ENCODE data around the gene CDK6. TPM values are rescaled to one million over a fixed set of nuclear protein-coding genes. Genes with fewer than 3 reads are reported as not detected.

Gene CDK6
- total RNA-seq, 4 donors from 2014 or later, result 22.2 to 45.4 (median 36.4) TPM

DNA sequence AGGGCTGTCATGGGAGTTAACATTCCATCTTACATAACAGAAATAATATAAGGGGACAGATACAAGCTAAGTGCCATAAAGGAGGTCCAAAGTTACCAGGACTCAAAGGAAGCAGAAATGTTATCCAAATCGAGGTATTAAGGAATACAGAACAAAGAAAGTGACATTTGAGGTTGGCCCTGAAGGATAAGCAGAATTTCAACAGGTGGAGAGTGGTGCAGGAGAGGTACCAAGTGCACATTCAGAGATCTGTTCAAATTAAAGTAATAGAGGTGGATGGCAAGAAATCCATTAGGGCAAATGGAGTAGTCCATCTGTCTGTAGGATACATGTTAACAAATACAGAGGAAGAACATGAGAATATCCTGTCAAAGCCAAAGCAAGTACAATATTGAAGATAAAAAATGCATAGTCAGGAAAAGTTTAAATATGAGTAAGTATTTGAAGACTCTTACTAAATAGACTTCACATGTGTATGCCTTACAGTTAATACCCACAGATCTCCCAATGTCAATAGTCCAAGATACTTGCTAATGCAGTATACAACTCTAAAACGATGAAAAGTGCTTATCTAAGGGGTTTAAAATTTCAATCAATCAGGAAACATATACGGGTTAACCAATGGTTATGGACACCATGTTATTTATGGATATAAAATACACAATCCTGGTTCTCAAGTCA lies 10.0 kb downstream of the CDK6 start:
- peak overlapping the region in 1 of 4 donors; percentile 5 for H3K27ac ChIP-seq (replicated peaks in 1 of 4)
- intact Hi-C loops (cut with DNase I), result no loop called here
- H3K27me3 ChIP-seq, result no peaks in the 10 kb centered on the region
- H3K4me1 ChIP-seq, result peaks cover 64 to 77% (median 74%) of the 10 kb centered on the region in 4 donors
- H3K4me3 ChIP-seq, result no peak overlapping the region
- TF ChIP-seq, protein P1, sequence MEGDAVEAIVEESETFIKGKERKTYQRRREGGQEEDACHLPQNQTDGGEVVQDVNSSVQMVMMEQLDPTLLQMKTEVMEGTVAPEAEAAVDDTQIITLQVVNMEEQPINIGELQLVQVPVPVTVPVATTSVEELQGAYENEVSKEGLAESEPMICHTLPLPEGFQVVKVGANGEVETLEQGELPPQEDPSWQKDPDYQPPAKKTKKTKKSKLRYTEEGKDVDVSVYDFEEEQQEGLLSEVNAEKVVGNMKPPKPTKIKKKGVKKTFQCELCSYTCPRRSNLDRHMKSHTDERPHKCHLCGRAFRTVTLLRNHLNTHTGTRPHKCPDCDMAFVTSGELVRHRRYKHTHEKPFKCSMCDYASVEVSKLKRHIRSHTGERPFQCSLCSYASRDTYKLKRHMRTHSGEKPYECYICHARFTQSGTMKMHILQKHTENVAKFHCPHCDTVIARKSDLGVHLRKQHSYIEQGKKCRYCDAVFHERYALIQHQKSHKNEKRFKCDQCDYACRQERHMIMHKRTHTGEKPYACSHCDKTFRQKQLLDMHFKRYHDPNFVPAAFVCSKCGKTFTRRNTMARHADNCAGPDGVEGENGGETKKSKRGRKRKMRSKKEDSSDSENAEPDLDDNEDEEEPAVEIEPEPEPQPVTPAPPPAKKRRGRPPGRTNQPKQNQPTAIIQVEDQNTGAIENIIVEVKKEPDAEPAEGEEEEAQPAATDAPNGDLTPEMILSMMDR (IDR thresholded peaks at IDR 0.05), result no peak
- TF ChIP-seq POLR2A (IDR thresholded peaks at IDR 0.05; ENCODE audit: low read depth), result no peak
- no peak for TF ChIP-seq POLR2AphosphoS5 (IDR thresholded peaks at IDR 0.05)
- no peak for TF ChIP-seq EP300 (IDR thresholded peaks at IDR 0.05)
- 58% methylated on average over 3 of the region's 3 CpGs for WGBS
- DNase-seq (ENCODE audit: extremely low spot score), result no peak
- no peaks in the 10 kb centered on the region for H3K9me3 ChIP-seq
- no peaks in the 10 kb centered on the region for H3K36me3 ChIP-seq

DNA sequence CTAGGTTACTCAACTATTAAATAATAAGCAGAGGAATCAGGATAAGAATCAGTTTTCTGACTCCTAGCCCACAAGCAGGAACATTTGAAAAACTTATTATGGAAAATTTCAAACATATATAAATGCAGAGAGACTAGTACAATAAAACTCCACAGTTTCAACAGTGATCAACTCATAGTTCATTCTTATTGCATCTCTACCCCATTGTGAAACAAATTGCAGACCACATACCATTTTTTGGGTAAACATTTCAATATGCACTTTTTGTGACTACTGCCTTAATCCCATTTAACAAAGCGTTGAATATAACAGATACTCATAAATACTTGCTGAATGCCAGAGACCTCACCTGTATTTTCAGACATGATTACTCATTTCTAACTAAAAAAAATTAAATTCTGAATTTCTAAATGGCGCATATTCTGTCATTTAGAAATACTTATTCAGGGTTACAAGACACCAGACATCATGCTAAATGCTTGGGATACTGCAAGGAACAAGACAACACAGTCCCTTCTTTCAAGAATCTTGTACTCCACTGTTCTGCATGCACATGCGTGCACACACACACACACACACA lies 11.4 kb downstream of the CDK6 start:
- intact Hi-C loops (cut with DNase I), result no loop called here
- TF ChIP-seq POLR2AphosphoS5 (IDR thresholded peaks at IDR 0.05) (no peak), POLR2A (IDR thresholded peaks at IDR 0.05; ENCODE audit: low read depth) (no peak), EP300 (IDR thresholded peaks at IDR 0.05) (no peak)
- TF ChIP-seq, protein P1 (IDR thresholded peaks at IDR 0.05), result no peak
- Histone ChIP-seq H3K36me3 (no peaks in the 10 kb centered on the region), H3K27me3 (no peaks in the 10 kb centered on the region), H3K4me1 (peaks cover 50 to 70% (median 65%) of the 10 kb centered on the region in 4 donors), H3K9me3 (no peaks in the 10 kb centered on the region), H3K27ac (replicated peaks in 1 of 4) (peak overlapping the region in 3 of 4 donors; percentile 3 to 24 (median 11)), H3K4me3 (no peak overlapping the region)
- WGBS, result 94% methylated on average over 3 of the region's 3 CpGs
- no peak for DNase-seq (ENCODE audit: extremely low spot score)

DNA sequence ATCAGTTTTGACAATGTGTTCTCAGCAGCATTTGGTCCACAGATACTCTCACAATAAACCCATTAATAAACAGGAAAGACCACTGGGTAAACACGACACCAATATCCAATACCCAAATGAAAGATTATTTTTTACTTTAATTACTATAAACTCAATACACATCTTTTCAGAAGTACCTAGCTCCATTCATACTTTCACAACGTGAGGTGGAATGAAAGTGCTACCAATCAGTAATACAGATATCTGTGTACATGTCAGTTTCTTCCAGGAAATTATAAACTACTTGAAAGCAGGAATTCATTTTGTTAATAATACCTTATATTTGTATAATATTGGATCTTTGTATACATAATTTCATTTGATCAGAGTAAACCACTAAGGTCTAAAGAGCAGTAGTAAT lies 11.9 kb downstream of the CDK6 start:
- 40% methylated on average over 2 of the region's 2 CpGs for WGBS
- Histone ChIP-seq H3K4me3 (no peak overlapping the region), H3K9me3 (no peaks in the 10 kb centered on the region), H3K27ac (replicated peaks in 1 of 4) (peak overlapping the region in 3 of 4 donors; percentile 3 to 24 (median 11)), H3K27me3 (no peaks in the 10 kb centered on the region), H3K36me3 (no peaks in the 10 kb centered on the region), H3K4me1 (peaks cover 44 to 67% (median 60%) of the 10 kb centered on the region in 4 donors)
- intact Hi-C loops (cut with DNase I), result no loop called here
- DNase-seq (ENCODE audit: extremely low spot score), result no peak
- TF ChIP-seq POLR2A (IDR thresholded peaks at IDR 0.05; ENCODE audit: low read depth) (no peak), POLR2AphosphoS5 (IDR thresholded peaks at IDR 0.05) (no peak), EP300 (IDR thresholded peaks at IDR 0.05) (no peak)
- TF ChIP-seq, protein P1 (IDR thresholded peaks at IDR 0.05), result no peak

DNA sequence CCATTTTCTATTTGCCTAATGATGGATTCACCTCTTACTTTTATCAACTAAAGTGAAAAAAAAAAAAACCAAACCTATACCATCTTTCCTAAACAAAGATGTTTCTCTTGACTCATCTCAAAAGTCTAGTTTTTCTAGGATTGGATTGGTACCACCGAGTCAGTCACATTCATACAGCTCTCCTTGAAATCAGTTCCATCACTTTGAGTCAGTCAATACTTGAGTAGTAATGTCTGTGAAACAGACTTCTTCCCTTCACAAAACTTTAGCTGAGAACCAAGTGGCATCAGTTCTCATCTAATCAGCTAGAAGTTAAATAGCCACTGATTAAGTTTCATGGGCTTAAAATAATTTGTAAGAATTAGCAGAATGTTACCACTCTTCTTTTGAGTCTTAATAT lies 13.3 kb downstream of the CDK6 start:
- WGBS, result 90% methylated on average over 1 of the region's 1 CpG
- Histone ChIP-seq H3K9me3 (no peaks in the 10 kb centered on the region), H3K36me3 (no peaks in the 10 kb centered on the region), H3K27me3 (no peaks in the 10 kb centered on the region), H3K27ac (replicated peaks in 1 of 4) (no peak overlapping the region), H3K4me3 (no peak overlapping the region), H3K4me1 (peaks cover 34 to 52% (median 47%) of the 10 kb centered on the region in 4 donors)
- intact Hi-C loops (cut with DNase I), result no loop called here
- TF ChIP-seq, protein P1 (IDR thresholded peaks at IDR 0.05), result no peak
- TF ChIP-seq EP300 (IDR thresholded peaks at IDR 0.05) (no peak), POLR2A (IDR thresholded peaks at IDR 0.05; ENCODE audit: low read depth) (no peak), POLR2AphosphoS5 (IDR thresholded peaks at IDR 0.05) (no peak)
- no peak for DNase-seq (ENCODE audit: extremely low spot score)
